GM12872 (cell line): ENCODE measurements around the gene GABRR2.

Experiments used
- TF ChIP-seq, protein P1 (sequence below): IDR thresholded peaks from 3 replicates; pipeline ENCODE4 v1.5.1; 2011; ENCODE audit warnings: low read depth, mild to moderate bottlenecking, low read length, moderate library complexity; ENCODE audit not compliant: insufficient read depth

Gene GABRR2

DNA sequence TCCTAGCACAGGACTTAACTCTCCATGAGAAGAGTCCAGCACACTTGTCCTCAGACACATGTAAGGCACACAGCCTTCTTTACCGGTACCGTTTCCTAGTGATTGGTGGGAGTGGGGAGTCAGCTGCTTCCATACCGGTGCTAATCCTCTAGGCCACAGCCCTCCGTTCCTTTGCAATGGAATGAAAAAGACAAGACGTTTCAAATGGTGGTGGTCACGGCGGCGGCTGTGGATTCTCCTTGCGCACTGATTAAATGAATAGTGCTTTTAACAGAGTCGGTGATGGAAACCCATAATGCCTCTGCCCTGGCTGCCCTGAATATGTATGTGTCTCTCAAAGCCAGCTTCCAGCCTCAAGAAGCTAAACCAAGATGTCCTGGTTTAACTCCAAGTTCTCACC lies 63.1 kb downstream of the GABRR2 start:
- TF ChIP-seq, protein P1, sequence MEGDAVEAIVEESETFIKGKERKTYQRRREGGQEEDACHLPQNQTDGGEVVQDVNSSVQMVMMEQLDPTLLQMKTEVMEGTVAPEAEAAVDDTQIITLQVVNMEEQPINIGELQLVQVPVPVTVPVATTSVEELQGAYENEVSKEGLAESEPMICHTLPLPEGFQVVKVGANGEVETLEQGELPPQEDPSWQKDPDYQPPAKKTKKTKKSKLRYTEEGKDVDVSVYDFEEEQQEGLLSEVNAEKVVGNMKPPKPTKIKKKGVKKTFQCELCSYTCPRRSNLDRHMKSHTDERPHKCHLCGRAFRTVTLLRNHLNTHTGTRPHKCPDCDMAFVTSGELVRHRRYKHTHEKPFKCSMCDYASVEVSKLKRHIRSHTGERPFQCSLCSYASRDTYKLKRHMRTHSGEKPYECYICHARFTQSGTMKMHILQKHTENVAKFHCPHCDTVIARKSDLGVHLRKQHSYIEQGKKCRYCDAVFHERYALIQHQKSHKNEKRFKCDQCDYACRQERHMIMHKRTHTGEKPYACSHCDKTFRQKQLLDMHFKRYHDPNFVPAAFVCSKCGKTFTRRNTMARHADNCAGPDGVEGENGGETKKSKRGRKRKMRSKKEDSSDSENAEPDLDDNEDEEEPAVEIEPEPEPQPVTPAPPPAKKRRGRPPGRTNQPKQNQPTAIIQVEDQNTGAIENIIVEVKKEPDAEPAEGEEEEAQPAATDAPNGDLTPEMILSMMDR = no peak

DNA sequence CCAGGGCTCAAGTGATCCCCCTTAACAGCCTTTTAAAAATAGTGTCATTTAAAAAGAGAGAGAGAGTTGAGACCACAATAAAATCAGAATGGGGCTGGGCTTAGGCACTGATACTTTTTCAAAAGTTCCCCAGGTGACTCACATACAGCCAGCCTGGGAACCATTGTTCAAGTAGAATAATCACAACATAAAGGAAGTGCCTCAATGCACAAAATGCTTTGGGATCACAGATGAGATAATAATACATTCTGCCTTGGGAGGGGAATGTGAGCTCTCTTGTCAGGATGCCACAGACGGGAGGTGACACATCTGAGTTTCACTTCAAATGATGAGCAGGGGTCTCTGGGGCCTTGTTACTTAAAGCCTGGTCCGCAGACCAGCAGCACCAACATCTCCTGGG lies 63.9 kb downstream of the GABRR2 start:
- TF ChIP-seq, protein P1 = no peak

DNA sequence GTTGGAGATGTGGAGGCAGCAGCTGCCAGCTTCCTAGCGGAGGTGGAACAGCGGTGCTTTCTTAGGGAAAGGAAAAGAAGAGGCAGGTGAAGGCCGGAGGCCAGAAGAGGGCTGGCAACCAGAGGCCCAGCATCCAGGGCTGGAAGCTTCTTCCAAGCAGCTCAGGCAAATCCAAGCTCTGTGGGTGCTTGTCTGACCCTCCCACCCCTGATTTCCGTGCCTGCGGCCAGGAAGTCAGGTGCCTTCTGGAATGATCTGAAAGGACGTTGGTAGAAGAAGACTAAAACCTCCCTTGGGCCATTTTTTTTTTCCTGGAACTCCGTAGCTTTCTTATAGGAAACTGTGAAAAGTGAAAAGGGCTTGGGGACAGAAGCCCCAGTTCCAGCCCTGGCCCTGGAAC lies 64.9 kb downstream of the GABRR2 start:
- TF ChIP-seq, protein P1 = no peak

DNA sequence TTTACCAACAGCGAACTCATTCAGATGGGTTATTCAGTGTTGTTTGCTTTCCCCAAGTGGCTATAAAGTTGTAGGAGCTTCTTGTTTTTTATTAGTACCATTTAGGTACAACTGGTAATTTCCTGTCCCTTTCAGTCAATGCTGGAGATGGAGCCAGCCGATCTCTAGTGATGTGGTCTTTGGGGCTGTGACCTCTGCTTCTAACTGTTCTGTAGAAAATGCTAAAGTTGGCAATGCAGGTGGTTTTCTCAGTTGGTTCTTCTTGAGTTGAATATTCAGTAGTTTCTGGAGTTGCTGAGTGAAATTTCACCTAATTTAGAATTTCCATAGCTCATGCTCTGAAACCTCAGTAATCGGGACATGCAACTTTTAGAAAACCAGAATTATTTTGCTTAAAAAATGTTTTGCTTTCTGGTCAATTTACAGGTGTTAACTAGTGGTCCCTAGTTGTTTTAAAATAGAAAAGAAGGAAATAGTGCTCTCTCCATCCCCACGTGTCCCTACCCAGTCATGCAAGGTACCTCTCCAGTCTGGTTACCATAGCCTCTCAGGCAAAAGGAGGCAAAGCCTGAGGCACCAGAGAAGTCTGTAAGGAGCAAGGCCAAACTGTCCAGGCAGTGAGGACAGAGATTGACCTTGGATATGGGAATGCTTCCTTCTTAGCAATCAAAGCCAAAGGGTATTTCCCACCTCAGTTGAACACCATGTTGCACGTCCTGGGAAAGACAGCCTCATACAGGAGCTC lies 70.7 kb downstream of the GABRR2 start:
- TF ChIP-seq, protein P1 = no peak

DNA sequence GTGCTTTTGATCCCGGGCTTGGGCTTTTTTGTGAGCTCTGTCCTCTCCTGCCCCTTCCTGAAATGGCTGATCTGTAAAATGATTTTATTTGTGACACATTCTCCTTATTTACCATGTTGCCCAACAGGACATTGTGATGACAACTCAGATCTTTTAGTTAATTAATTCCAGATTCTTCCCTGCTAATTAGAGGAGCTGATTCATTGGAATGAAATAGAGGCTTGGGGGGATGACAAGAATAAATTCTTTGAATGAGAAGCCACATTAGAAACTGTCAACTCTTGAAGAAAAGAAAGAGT lies 71.8 kb downstream of the GABRR2 start:
- TF ChIP-seq, protein P1 = no peak

DNA sequence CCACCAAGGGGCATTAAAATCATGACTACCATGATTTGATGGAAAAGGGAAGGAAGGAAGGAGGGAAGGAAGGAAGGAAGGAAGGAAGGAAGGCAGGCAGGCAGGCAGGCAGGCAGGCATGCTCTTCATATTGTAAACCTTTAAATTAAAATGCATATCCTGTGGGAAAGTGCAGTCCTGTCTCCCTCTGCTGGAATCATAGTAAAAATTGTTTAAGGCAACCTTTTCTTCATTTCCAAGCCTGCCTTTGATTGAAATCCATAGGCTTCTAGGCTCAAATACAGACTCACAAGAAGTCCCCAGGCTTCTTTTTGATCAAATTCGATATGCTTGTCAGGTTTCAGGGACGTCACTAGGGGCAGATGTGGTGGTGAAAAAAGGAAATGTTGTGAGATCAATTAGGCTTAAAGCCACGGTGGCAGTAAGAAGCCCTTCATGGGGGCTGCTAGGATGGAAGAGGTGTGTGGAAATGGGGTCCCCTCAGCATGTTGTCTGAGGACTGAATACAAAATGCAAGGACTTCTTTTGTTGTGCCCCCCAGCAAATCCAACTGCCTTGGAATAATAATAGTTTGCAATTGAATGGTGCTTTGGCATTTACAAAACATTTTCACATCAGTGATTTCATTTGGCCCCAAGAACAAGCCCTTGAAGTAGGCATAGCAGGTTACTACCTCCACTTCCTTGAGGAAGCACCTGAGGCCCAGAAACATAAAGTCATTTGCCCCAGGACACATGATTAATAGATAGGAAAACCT lies 72.3 kb downstream of the GABRR2 start:
- TF ChIP-seq, protein P1 = peak; percentile 39; the same call in 2 of the 3 replicates

DNA sequence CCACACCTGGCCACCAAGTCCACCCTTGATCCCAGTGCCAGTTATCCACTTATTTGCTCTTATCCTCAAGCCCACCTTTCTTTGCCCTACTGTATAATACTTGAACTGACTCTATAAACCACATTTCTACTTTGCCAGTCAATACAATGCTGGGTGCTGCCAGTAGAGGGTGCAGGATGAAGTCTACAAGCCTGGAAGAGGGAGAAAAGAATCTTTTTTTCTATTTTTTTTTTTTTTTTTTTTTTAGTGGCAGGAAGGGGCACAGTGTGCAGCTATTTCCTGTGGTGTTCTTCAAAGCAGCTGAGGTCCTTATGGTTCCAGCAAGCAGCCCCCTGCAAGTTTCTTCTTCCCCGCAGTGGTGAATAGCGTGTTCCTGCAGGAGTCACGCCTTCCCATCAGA lies 75.8 kb downstream of the GABRR2 start:
- TF ChIP-seq, protein P1 = peak; percentile 57
